ENCODE results near the gene APOH.

DNA sequence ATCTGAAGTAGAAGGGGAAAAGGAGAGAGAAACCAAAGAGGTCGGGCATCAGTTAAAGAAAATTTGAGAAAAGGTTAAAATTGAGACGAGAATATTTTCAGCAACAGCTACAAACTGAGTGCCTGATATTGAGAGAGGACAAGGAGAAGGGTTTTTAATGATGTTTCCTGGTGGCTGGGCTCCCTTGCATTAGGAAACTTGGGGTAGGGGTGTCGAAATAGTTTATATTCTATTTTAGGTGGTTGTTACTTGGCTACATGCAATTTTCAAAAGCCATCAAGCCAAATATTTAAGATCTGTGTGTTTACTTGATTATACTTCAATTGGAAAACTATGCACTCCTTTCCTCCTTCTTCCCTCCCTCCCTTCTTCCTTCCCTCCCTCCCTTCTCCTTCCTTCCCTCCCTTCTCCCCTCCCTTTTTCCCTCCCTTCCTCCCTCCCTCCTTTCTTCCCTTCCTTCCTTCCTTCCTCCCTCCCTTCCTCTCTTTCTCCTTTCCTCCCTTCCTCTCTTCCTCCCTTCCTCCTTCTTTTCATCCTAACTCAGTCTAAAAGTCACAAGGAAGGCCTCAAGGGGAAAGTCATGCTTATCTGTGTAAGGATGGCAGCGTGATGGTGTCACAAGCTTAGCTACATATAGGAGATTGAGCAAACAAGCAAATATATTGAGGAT is 1.8 kb upstream of the APOH start:
- TF ChIP-seq POLR2AphosphoS5 (IDR thresholded peaks at IDR 0.05; ENCODE audit: low read depth, low read length) = no peak
- TF ChIP-seq, protein P1, sequence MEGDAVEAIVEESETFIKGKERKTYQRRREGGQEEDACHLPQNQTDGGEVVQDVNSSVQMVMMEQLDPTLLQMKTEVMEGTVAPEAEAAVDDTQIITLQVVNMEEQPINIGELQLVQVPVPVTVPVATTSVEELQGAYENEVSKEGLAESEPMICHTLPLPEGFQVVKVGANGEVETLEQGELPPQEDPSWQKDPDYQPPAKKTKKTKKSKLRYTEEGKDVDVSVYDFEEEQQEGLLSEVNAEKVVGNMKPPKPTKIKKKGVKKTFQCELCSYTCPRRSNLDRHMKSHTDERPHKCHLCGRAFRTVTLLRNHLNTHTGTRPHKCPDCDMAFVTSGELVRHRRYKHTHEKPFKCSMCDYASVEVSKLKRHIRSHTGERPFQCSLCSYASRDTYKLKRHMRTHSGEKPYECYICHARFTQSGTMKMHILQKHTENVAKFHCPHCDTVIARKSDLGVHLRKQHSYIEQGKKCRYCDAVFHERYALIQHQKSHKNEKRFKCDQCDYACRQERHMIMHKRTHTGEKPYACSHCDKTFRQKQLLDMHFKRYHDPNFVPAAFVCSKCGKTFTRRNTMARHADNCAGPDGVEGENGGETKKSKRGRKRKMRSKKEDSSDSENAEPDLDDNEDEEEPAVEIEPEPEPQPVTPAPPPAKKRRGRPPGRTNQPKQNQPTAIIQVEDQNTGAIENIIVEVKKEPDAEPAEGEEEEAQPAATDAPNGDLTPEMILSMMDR (IDR thresholded peaks at IDR 0.05; ENCODE audit: control extremely low read depth in 1 of 3, insufficient read depth in 1 of 3, low read depth in 1 of 3, low read length in 3 of 3) = no peak
- no peak for TF ChIP-seq ZNF274 (IDR thresholded peaks at IDR 0.05; ENCODE audit: borderline replicate concordance, extremely low read depth, low read length)
- TF ChIP-seq YY1 (IDR thresholded peaks at IDR 0.05; ENCODE audit: low read depth, low read length) = no peak
- TF ChIP-seq TCF12 (IDR thresholded peaks at IDR 0.05; ENCODE audit: low read depth, low read length) = no peak
- TF ChIP-seq, protein P2, sequence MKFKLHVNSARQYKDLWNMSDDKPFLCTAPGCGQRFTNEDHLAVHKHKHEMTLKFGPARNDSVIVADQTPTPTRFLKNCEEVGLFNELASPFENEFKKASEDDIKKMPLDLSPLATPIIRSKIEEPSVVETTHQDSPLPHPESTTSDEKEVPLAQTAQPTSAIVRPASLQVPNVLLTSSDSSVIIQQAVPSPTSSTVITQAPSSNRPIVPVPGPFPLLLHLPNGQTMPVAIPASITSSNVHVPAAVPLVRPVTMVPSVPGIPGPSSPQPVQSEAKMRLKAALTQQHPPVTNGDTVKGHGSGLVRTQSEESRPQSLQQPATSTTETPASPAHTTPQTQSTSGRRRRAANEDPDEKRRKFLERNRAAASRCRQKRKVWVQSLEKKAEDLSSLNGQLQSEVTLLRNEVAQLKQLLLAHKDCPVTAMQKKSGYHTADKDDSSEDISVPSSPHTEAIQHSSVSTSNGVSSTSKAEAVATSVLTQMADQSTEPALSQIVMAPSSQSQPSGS (IDR thresholded peaks at IDR 0.05; ENCODE audit: low read length) = no peak
- TF ChIP-seq JUN (IDR thresholded peaks at IDR 0.05; ENCODE audit: low read depth, low read length) = no peak
- TF ChIP-seq POLR2A (IDR thresholded peaks at IDR 0.05; ENCODE audit: control extremely low read depth in 1 of 2, low read depth in 2 of 2, low read length in 2 of 2) = no peak
- no peak for TF ChIP-seq CREB1 (IDR thresholded peaks at IDR 0.05)

All from H1 (cell line).